ENCODE measurements around the gene CCDC38.

DNA sequence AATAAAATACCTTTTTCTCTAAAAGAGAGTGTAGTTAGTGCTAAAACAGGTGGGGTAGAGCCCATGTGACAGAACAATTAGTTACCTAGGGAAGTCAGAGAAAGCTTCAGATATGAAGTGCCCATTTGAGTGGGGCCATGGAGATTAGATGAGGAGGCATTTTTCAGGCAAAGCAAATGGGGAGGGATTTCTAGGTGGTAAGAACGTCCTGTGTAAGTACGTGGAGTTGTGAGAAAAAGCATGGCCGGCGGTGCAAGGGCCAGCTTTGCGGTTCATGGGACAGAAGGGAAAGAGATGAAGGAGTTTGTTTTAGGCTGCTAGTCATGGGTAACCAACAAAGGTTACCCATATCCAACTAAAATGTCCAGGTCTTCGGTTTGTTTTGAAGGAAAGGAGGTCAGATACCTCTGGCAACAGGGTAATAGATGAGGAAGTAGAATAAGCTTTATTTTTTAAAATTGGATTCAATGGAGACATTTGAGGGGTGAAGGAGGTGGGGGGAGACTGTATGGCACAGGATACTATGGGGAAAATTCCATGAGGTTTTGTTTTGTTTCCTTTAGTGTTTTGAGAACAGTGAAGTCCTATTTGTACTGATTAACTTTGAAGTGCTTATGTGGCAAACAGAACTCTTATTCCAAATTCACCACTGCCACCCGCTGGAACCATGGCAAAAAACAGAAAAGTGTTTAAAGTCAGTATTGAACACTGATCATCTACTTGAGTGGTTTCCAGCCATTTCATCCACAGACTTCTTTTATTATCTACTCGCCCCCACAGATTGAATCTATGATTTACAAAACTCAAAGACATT lies 93.6 kb downstream of the CCDC38 start:
- TF ChIP-seq, protein P1, sequence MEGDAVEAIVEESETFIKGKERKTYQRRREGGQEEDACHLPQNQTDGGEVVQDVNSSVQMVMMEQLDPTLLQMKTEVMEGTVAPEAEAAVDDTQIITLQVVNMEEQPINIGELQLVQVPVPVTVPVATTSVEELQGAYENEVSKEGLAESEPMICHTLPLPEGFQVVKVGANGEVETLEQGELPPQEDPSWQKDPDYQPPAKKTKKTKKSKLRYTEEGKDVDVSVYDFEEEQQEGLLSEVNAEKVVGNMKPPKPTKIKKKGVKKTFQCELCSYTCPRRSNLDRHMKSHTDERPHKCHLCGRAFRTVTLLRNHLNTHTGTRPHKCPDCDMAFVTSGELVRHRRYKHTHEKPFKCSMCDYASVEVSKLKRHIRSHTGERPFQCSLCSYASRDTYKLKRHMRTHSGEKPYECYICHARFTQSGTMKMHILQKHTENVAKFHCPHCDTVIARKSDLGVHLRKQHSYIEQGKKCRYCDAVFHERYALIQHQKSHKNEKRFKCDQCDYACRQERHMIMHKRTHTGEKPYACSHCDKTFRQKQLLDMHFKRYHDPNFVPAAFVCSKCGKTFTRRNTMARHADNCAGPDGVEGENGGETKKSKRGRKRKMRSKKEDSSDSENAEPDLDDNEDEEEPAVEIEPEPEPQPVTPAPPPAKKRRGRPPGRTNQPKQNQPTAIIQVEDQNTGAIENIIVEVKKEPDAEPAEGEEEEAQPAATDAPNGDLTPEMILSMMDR (IDR thresholded peaks at IDR 0.05) = no peak
- TF ChIP-seq NR3C1 (CRISPR knock-in tag; conservative IDR thresholded peaks at IDR 0.05; ENCODE audit: low read depth) = no peak
- TF ChIP-seq, protein P2, sequence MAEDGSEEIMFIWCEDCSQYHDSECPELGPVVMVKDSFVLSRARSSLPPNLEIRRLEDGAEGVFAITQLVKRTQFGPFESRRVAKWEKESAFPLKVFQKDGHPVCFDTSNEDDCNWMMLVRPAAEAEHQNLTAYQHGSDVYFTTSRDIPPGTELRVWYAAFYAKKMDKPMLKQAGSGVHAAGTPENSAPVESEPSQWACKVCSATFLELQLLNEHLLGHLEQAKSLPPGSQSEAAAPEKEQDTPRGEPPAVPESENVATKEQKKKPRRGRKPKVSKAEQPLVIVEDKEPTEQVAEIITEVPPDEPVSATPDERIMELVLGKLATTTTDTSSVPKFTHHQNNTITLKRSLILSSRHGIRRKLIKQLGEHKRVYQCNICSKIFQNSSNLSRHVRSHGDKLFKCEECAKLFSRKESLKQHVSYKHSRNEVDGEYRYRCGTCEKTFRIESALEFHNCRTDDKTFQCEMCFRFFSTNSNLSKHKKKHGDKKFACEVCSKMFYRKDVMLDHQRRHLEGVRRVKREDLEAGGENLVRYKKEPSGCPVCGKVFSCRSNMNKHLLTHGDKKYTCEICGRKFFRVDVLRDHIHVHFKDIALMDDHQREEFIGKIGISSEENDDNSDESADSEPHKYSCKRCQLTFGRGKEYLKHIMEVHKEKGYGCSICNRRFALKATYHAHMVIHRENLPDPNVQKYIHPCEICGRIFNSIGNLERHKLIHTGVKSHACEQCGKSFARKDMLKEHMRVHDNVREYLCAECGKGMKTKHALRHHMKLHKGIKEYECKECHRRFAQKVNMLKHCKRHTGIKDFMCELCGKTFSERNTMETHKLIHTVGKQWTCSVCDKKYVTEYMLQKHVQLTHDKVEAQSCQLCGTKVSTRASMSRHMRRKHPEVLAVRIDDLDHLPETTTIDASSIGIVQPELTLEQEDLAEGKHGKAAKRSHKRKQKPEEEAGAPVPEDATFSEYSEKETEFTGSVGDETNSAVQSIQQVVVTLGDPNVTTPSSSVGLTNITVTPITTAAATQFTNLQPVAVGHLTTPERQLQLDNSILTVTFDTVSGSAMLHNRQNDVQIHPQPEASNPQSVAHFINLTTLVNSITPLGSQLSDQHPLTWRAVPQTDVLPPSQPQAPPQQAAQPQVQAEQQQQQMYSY (CRISPR knock-in tag; IDR thresholded peaks at IDR 0.05) = no peak
- TF ChIP-seq ZBTB21 (CRISPR knock-in tag; IDR thresholded peaks at IDR 0.05; ENCODE audit: borderline replicate concordance) = no peak
- no peak for TF ChIP-seq ELF4 (CRISPR knock-in tag; IDR thresholded peaks at IDR 0.05; ENCODE audit: low read depth)
- no peak for TF ChIP-seq HMGA2 (CRISPR knock-in tag; IDR thresholded peaks at IDR 0.05)
- TF ChIP-seq, protein P3, sequence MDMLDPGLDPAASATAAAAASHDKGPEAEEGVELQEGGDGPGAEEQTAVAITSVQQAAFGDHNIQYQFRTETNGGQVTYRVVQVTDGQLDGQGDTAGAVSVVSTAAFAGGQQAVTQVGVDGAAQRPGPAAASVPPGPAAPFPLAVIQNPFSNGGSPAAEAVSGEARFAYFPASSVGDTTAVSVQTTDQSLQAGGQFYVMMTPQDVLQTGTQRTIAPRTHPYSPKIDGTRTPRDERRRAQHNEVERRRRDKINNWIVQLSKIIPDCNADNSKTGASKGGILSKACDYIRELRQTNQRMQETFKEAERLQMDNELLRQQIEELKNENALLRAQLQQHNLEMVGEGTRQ (CRISPR knock-in tag; IDR thresholded peaks at IDR 0.05) = no peak
- TF ChIP-seq, protein P4, sequence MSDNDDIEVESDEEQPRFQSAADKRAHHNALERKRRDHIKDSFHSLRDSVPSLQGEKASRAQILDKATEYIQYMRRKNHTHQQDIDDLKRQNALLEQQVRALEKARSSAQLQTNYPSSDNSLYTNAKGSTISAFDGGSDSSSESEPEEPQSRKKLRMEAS (CRISPR knock-in tag; IDR thresholded peaks at IDR 0.05) = no peak
- TF ChIP-seq NR2C2 (CRISPR knock-in tag; IDR thresholded peaks at IDR 0.05) = no peak
- TF ChIP-seq IRF2 (CRISPR knock-in tag; IDR thresholded peaks at IDR 0.05; ENCODE audit: borderline replicate concordance, low read depth) = no peak
- no peak for TF ChIP-seq FOXK1 (CRISPR knock-in tag; IDR thresholded peaks at IDR 0.05)
- TF ChIP-seq, protein P5, sequence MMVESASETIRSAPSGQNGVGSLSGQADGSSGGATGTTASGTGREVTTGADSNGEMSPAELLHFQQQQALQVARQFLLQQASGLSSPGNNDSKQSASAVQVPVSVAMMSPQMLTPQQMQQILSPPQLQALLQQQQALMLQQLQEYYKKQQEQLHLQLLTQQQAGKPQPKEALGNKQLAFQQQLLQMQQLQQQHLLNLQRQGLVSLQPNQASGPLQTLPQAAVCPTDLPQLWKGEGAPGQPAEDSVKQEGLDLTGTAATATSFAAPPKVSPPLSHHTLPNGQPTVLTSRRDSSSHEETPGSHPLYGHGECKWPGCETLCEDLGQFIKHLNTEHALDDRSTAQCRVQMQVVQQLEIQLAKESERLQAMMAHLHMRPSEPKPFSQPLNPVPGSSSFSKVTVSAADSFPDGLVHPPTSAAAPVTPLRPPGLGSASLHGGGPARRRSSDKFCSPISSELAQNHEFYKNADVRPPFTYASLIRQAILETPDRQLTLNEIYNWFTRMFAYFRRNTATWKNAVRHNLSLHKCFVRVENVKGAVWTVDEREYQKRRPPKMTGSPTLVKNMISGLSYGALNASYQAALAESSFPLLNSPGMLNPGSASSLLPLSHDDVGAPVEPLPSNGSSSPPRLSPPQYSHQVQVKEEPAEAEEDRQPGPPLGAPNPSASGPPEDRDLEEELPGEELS (CRISPR knock-in tag; IDR thresholded peaks at IDR 0.05) = no peak
- TF ChIP-seq ZNF416 (CRISPR knock-in tag; IDR thresholded peaks at IDR 0.05) = no peak
- TF ChIP-seq, protein P6, sequence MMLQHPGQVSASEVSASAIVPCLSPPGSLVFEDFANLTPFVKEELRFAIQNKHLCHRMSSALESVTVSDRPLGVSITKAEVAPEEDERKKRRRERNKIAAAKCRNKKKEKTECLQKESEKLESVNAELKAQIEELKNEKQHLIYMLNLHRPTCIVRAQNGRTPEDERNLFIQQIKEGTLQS (CRISPR knock-in tag; conservative IDR thresholded peaks at IDR 0.05) = no peak

All from WTC11 (cell line).